HepG2 (cell line): ENCODE results near the gene NPW. TPM values are rescaled to one million over a fixed set of nuclear protein-coding genes. Genes with fewer than 3 reads are reported as not detected.

Experiments
- ATAC-seq: fragments of 200-7000 bp; cut with Tn5 transposase; 3 replicates; pipeline ENCODE4 v1.9.1; 2020; ENCODE audit warnings: mild to moderate bottlenecking, moderate library complexity
- BruUV-seq: library from RNA; stranded (reverse); fragments of 400-500 nt; replicated peaks from 2 replicates; lab custom pipeline; 2021; lab: Mats Ljungman, UMichigan
- CTCF ChIA-PET: fragments of 300-600 bp; formaldehyde crosslinking; extraction: SDS; loops from one replicate; lab custom pipeline; 2021; ENCODE audit warnings: low total read pairs, inconsistent platforms, low intra/inter-chr PET ratio; lab: Yijun Ruan, JAX
- POLR2A ChIA-PET: fragments of 350-600 bp; sonication (Branson Sonifier 250); formaldehyde crosslinking; loops from one replicate; lab custom pipeline; 2020; ENCODE audit warnings: antibody characterized with exemption, inconsistent platforms; lab: Yijun Ruan, JAX
- DNase-seq: peaks from one replicate; pipeline ENCODE4 v3.0.0-alpha.2; 2015; ENCODE audit warnings: low spot score
- FAIRE-seq: peaks from 3 replicates; lab custom pipeline; 2011; peaks lifted over from hg19 to GRCh38; lab: Jason Lieb, UNC
- H2AFZ ChIP-seq: one replicate; pipeline ENCODE4 v1.6.1; 2011; ENCODE audit warnings: low read length, inconsistent platforms
- H3K27ac ChIP-seq: fragments of 300-600 bp; 3 replicates; pipeline ENCODE4 v1.8.0; 2011; ENCODE audit warnings: mixed run types, mild to moderate bottlenecking, mixed read lengths, low read length, inconsistent platforms; ENCODE audit not compliant: insufficient read depth; ENCODE audit errors: extremely low read length
- H3K27me3 ChIP-seq, 2 experiments: fragments of 200-600 bp in 1 of 2; 2 replicates in 1 of 2; 3 replicates in 1 of 2; pipeline versions ENCODE4 v1.6.0 to v1.8.0; 2011; ENCODE audit warnings: low read length in 2 of 2, mild to moderate bottlenecking in 2 of 2, moderate library complexity in 2 of 2, inconsistent platforms in 1 of 2; ENCODE audit not compliant: insufficient read depth in 2 of 2, control insufficient read depth in 1 of 2
- H3K36me3 ChIP-seq, 2 experiments: fragments of 200-600 bp in 1 of 2; replicated peaks in 1 of 2; 2 replicates in 1 of 2; 3 replicates in 1 of 2; pipeline versions ENCODE4 v1.5.1 to v1.8.0; 2011; ENCODE audit warnings: low read length in 2 of 2, inconsistent platforms in 1 of 2; ENCODE audit not compliant: insufficient read depth in 2 of 2, control insufficient read depth in 1 of 2
- H3K4me1 ChIP-seq: 2 replicates; pipeline ENCODE4 v1.5.1; 2012; ENCODE audit warnings: low read length, inconsistent platforms; ENCODE audit not compliant: insufficient read depth
- H3K4me2 ChIP-seq: 2 replicates; pipeline ENCODE4 v1.6.0; 2011; ENCODE audit warnings: low read depth, low read length, inconsistent platforms
- H3K4me3 ChIP-seq, 3 experiments: fragments of 200-600 bp in 1 of 3; sonication (generic), shearing (Covaris generic) in 1 of 3; replicated peaks in 1 of 3; 2 replicates each; pipeline ENCODE4 v1.5.1; 2011 to 2016; ENCODE audit warnings: low read length in 3 of 3, inconsistent platforms in 2 of 3, low read depth in 2 of 3, mild to moderate bottlenecking in 2 of 3, control low read depth in 1 of 3, mixed read lengths in 1 of 3; ENCODE audit not compliant: insufficient read depth in 1 of 3
- H3K79me2 ChIP-seq: one replicate; pipeline ENCODE4 v1.6.1; 2011; ENCODE audit warnings: low read length, inconsistent platforms; ENCODE audit not compliant: insufficient read depth
- H3K9ac ChIP-seq: 2 replicates; pipeline ENCODE4 v1.6.0; 2011; ENCODE audit warnings: mild to moderate bottlenecking, low read depth, low read length, inconsistent platforms; ENCODE audit not compliant: insufficient read depth
- H3K9me3 ChIP-seq: 2 replicates; pipeline ENCODE4 v1.5.1; 2012; ENCODE audit warnings: mild to moderate bottlenecking, low read length
- H4K20me1 ChIP-seq: 2 replicates; pipeline ENCODE4 v1.6.0; 2011; ENCODE audit warnings: inconsistent platforms, mild to moderate bottlenecking, low read length, moderate library complexity; ENCODE audit not compliant: insufficient read depth
- ASH2L ChIP-seq: fragments of 300-600, 200-600 bp; sonication (generic); IDR thresholded peaks from 2 replicates; pipeline ENCODE4 v1.7.0; 2017; ENCODE audit warnings: low read depth, mild to moderate bottlenecking, moderate library complexity, mixed read lengths, low read length; ENCODE audit not compliant: insufficient read length
- MAX ChIP-seq: IDR thresholded peaks from 2 replicates; pipeline ENCODE4 v1.6.1; 2012; ENCODE audit warnings: inconsistent platforms
- NFKB2 ChIP-seq: sonication (generic); formaldehyde crosslinking; IDR thresholded peaks from 2 replicates; pipeline ENCODE4 v1.4.0; 2020; ENCODE audit warnings: missing genetic modification reagents, borderline replicate concordance
- NR2C2 ChIP-seq: sonication (generic); formaldehyde crosslinking; IDR thresholded peaks from 2 replicates; pipeline ENCODE4 v1.4.0; 2020; ENCODE audit warnings: missing genetic modification reagents, mild to moderate bottlenecking, moderate library complexity, borderline replicate concordance
- PBX3 ChIP-seq: sonication (generic); formaldehyde crosslinking; IDR thresholded peaks from 2 replicates; pipeline ENCODE4 v1.8.1; 2023; ENCODE audit warnings: missing genetic modification reagents, inconsistent platforms, borderline replicate concordance
- PHF21A ChIP-seq: sonication (generic); formaldehyde crosslinking; IDR thresholded peaks from 2 replicates; pipeline ENCODE4 v1.5.0; 2020; ENCODE audit warnings: mild to moderate bottlenecking, missing genetic modification reagents
- REXO4 ChIP-seq: sonication (generic); formaldehyde crosslinking; IDR thresholded peaks from 2 replicates; pipeline ENCODE4 v1.8.0; 2022; ENCODE audit warnings: missing genetic modification reagents, mild to moderate bottlenecking, borderline replicate concordance
- SALL1 ChIP-seq: sonication (generic); formaldehyde crosslinking; IDR thresholded peaks from 2 replicates; pipeline ENCODE4 v1.8.0; 2022; ENCODE audit warnings: mild to moderate bottlenecking, missing genetic modification reagents
- TP53 ChIP-seq: sonication (generic); formaldehyde crosslinking; conservative IDR thresholded peaks from 2 replicates; pipeline ENCODE4 v1.4.0; 2020; ENCODE audit warnings: missing genetic modification reagents
- ZKSCAN1 ChIP-seq: fragments of 150-350 bp; IDR thresholded peaks from 2 replicates; pipeline ENCODE4 v1.6.1; 2014; ENCODE audit warnings: low read length
- ZNF33A ChIP-seq: sonication (generic); formaldehyde crosslinking; IDR thresholded peaks from 2 replicates; pipeline ENCODE4 v1.5.1; 2020; ENCODE audit warnings: missing genetic modification reagents, mild to moderate bottlenecking, moderate library complexity, borderline replicate concordance
- ZNF441 ChIP-seq: sonication (generic); formaldehyde crosslinking; IDR thresholded peaks from 2 replicates; pipeline ENCODE4 v1.7.0; 2021; ENCODE audit warnings: missing genetic modification reagents, borderline replicate concordance
- ZNF616 ChIP-seq: sonication (generic); formaldehyde crosslinking; IDR thresholded peaks from 2 replicates; pipeline ENCODE4 v1.5.0; 2020; ENCODE audit warnings: low read depth, mild to moderate bottlenecking, missing genetic modification reagents
- ZNF83 ChIP-seq: sonication (generic); formaldehyde crosslinking; IDR thresholded peaks from 2 replicates; pipeline ENCODE4 v1.4.0; 2020; ENCODE audit warnings: missing genetic modification reagents, mild to moderate bottlenecking, borderline replicate concordance
- ZNF891 ChIP-seq: sonication (generic); formaldehyde crosslinking; IDR thresholded peaks from 2 replicates; pipeline ENCODE4 v1.5.0; 2020; ENCODE audit warnings: mild to moderate bottlenecking, missing genetic modification reagents
- WGBS: methylation state at CpG from one replicate; pipeline ENCODE4 v1.1.6; 2017; ENCODE audit warnings: low lambda C conversion rate; 5-methylcytosine and 5-hydroxymethylcytosine counted together
- in situ Hi-C: cut with HindIII; loops from 2 replicates; pipeline ENCODE4 v1.10.0; 2017; ENCODE audit warnings: low pct_unique_long_range_greater_than_20kb; ENCODE audit not compliant: extremely low pct_ligation_motif_present
- intact Hi-C: fragments of 100-400 bp; cut with micrococcal nuclease; formaldehyde crosslinking; loops from one replicate; pipeline ENCODE4 v1.10.0; 2022; ENCODE audit not compliant: unreplicated experiment
- polyA plus RNA-seq, 8 experiments: library from polyadenylated mRNA; depleted of rRNA in 3 of 8; stranded (reverse) in 7 of 8; unstranded in 1 of 8; fragments of >200 nt; fragmentation: Illumina TruSeq in 4 of 8; extraction: Trizol in 4 of 8; gene quantifications; 2 replicates each; pipeline versions ENCODE4 v1.2.1 to v1.2.3, GENCODE V29; 2011 to 2016; ENCODE audit warnings: low read depth in 4 of 8, missing spikeins in 1 of 8, mixed read lengths in 1 of 8; ENCODE audit not compliant: insufficient read depth in 1 of 8
- total RNA-seq, 5 experiments: library from RNA; depleted of rRNA; stranded (reverse); fragments of >200 nt; fragmentation: Illumina TruSeq; extraction: Trizol; gene quantifications; 2 replicates each; pipeline ENCODE4 v1.2.3, GENCODE V29; 2016; ENCODE audit warnings: low read depth in 1 of 5
- TF ChIP-seq, protein P1 (sequence below): sonication (generic); formaldehyde crosslinking; IDR thresholded peaks from 2 replicates; pipeline ENCODE4 v1.4.0; 2020; ENCODE audit warnings: missing genetic modification reagents, low read depth, mild to moderate bottlenecking, borderline replicate concordance
- TF ChIP-seq, protein P2 (sequence below): sonication (generic); formaldehyde crosslinking; IDR thresholded peaks from 2 replicates; pipeline ENCODE4 v1.4.0; 2020; ENCODE audit warnings: missing genetic modification reagents, borderline replicate concordance

The NPW gene
- total and polyA plus RNA-seq, 2 of the 13 experiments (the other 11 are each of a cell fraction or from before 2014, with no cell fraction given) = 0.24 to 0.97 TPM

DNA sequence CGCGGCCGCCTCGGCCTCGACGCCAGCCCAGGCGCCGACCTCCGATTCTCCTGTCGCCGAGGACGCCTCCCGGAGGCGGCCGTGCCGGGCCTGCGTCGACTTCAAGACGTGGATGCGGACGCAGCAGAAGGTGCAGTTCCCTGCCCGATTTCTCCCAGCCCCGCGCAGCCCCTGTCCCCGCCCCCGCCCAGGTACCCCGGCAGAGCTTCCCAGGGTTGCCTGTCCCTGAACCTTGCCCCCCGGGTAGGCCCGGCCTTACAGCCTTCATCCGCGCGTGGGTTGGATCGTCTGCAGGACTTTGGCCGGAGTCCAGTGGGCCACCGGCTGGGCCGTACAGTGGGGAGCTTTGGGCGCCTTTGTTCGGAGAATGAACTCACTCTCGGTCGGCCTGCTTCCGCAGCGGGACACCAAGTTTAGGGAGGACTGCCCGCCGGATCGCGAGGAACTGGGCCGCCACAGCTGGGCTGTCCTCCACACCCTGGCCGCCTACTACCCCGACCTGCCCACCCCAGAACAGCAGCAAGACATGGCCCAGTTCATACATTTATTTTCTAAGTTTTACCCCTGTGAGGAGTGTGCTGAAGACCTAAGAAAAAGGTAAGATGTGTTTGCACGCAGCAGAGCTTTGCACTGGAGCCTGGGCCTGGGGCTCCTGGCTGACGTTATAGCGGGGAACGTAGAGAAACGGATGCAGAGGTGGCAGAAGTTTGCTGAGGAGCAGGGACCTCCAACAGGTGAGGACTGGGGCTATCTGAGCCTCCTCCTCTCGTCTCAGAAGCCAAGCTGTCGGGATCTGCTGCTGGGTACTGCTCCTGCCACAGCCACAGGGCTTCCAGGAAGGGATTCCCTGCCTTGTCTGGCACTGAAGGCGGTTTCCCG, 35.0 kb upstream of the NPW start:
- WGBS = 0% methylated on average over 13 of the region's 58 CpGs
- BruUV-seq = TSS peak; percentile 77
- peaks cover 0 to 4% of the 10 kb centered on the region in 2 experiments; a peak in 1 of 5 replicates for H3K27me3 ChIP-seq
- H3K4me1 ChIP-seq = peaks cover 62% of the 10 kb centered on the region
- H3K27ac ChIP-seq = peak overlapping the region; percentile 97
- no peak overlapping the region for H2AFZ ChIP-seq
- H3K36me3 ChIP-seq = peaks cover 12 to 15% of the 10 kb centered on the region in 2 experiments; a peak in 4 of 5 replicates
- no peaks in the 10 kb centered on the region for H4K20me1 ChIP-seq
- H3K4me3 ChIP-seq = peak overlapping the region; percentile 81 to 93 (median 84)
- ATAC-seq (peak; percentile 11), FAIRE-seq (no peak), DNase-seq (peak; percentile 39)
- H3K9ac ChIP-seq = peak overlapping the region; percentile 95
- peak overlapping the region; percentile 98 for H3K4me2 ChIP-seq
- peaks cover 13% of the 10 kb centered on the region for H3K79me2 ChIP-seq
- no peaks in the 10 kb centered on the region for H3K9me3 ChIP-seq
- in situ Hi-C loops = no loop called here
- intact Hi-C loops = no loop called here
- ChIA-PET CTCF (interaction anchor here (1.2 kb wide), 1 partner anchor 20 kb away, joined by 4 read pairs; no protein-coding TSS in a partner anchor), POLR2A (interaction anchor here (0.7 to 6.8 kb wide), 15 partner anchors 9 to 171 kb away, joined by 3 to 62 read pairs (median 6); partner anchors contain the start of genes MSRB1, RPS2, TBL3 and TRAF7)
- TF ChIP-seq NR2C2 (CRISPR knock-in tag) (peak; percentile 80), ASH2L (peak; percentile 89), SALL1 (peak; percentile 36; the same call in 1 of the 2 replicates), TP53 (CRISPR knock-in tag) (no peak), PBX3 (CRISPR knock-in tag) (no peak; the same call in 1 of the 2 replicates), ZNF441 (CRISPR knock-in tag) (no peak), PHF21A (peak; percentile 35; the same call in 1 of the 2 replicates), MAX (peak; percentile 17; the same call in 1 of the 2 replicates), ZNF83 (CRISPR knock-in tag) (peak; percentile 76; the same call in 1 of the 2 replicates), ZNF891 (CRISPR knock-in tag) (no peak), REXO4 (CRISPR knock-in tag) (no peak), ZKSCAN1 (no peak), ZNF616 (0 out of 2 replicates have a peak, but pooled peaks have one; percentile 30), NFKB2 (CRISPR knock-in tag) (no peak), ZNF33A (CRISPR knock-in tag) (no peak)
- TF ChIP-seq, protein P1, sequence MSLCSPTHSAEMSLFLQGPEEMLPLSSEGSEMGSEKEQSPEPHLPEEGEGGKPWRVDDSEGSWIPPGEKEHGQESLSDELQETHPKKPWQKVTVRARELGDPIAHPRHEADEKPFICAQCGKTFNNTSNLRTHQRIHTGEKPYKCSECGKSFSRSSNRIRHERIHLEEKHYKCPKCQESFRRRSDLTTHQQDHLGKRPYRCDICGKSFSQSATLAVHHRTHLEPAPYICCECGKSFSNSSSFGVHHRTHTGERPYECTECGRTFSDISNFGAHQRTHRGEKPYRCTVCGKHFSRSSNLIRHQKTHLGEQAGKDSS (CRISPR knock-in tag) = no peak
- TF ChIP-seq, protein P2, sequence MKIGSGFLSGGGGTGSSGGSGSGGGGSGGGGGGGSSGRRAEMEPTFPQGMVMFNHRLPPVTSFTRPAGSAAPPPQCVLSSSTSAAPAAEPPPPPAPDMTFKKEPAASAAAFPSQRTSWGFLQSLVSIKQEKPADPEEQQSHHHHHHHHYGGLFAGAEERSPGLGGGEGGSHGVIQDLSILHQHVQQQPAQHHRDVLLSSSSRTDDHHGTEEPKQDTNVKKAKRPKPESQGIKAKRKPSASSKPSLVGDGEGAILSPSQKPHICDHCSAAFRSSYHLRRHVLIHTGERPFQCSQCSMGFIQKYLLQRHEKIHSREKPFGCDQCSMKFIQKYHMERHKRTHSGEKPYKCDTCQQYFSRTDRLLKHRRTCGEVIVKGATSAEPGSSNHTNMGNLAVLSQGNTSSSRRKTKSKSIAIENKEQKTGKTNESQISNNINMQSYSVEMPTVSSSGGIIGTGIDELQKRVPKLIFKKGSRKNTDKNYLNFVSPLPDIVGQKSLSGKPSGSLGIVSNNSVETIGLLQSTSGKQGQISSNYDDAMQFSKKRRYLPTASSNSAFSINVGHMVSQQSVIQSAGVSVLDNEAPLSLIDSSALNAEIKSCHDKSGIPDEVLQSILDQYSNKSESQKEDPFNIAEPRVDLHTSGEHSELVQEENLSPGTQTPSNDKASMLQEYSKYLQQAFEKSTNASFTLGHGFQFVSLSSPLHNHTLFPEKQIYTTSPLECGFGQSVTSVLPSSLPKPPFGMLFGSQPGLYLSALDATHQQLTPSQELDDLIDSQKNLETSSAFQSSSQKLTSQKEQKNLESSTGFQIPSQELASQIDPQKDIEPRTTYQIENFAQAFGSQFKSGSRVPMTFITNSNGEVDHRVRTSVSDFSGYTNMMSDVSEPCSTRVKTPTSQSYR (CRISPR knock-in tag) = no peak
